ENCODE results near the gene TXNDC8. TPM values are rescaled to one million over a fixed set of nuclear protein-coding genes. Genes with fewer than 3 reads are reported as not detected.

Gene TXNDC8
- total and polyA plus RNA-seq, 2 donors (not counting 1 experiment from before 2014, with no cell fraction given) = not detected

DNA sequence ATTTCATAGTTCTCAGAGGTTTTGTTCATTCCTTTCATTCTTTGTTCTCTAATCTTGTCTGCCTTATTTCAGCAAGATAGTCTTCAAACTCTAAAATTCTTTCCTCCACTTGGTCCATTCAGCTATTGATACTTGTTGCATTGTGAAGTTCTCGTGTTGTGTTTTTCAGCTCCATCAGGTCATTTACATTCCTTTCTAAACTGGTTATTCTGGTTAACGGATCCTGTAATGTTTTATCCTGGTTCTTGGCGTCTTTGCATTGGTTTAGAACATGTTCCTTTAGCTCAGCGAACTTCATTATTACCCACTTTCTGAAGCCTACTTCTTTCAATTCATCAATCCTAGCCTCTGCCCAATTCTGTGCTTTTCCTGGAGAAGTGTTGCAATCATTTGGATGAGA is 45.1 kb upstream of the TXNDC8 start:
- Histone ChIP-seq H2AFZ (ENCODE audit: insufficient read depth, low read depth, low read length, poor library complexity, severe bottlenecking) (no peak overlapping the region), H4K20me1 (ENCODE audit: control insufficient read depth, insufficient read depth, low read length, poor library complexity, severe bottlenecking) (no peaks in the 10 kb centered on the region), H3K27me3 (replicated peaks in 1 of 4; ENCODE audit: control extremely low read depth in 1 of 4, control insufficient read depth in 3 of 4, insufficient read depth in 4 of 4, low read length in 3 of 4) (peaks cover 0 to 2% (median 0%) of the 10 kb centered on the region in 4 experiments), H3K4me2 (replicated peaks; ENCODE audit: low read depth, low read length, poor library complexity, severe bottlenecking) (no peak overlapping the region), H3K9me3 (ENCODE audit: control extremely low read depth in 1 of 3, control insufficient read depth in 2 of 3, insufficient read depth in 1 of 3, low read length in 2 of 3) (no peaks in the 10 kb centered on the region), H3K79me2 (ENCODE audit: control insufficient read depth, insufficient read depth, low read length) (no peaks in the 10 kb centered on the region), H3K4me1 (ENCODE audit: control insufficient read depth in 2 of 2, insufficient read depth in 2 of 2, low read length in 2 of 2) (no peaks in the 10 kb centered on the region), H3K27ac (ENCODE audit: low read length in 2 of 2) (no peak overlapping the region), H3K4me3 (ENCODE audit: control extremely low read depth in 1 of 5, extremely low read depth in 1 of 5, insufficient read depth in 1 of 5, low read depth in 2 of 5, low read length in 4 of 5) (no peak overlapping the region), H3K9ac (ENCODE audit: low read length) (no peak overlapping the region), H3K36me3 (replicated peaks in 1 of 2; ENCODE audit: control extremely low read depth in 1 of 2, control insufficient read depth in 1 of 2, extremely low read depth in 1 of 2, insufficient read depth in 2 of 2, low read length in 1 of 2) (no peaks in the 10 kb centered on the region)
- TF ChIP-seq EZH2 (IDR thresholded peaks at IDR 0.05; ENCODE audit: borderline replicate concordance, insufficient read depth, low read depth, low read length, poor library complexity, severe bottlenecking) (no peak), CTCF (IDR thresholded peaks at IDR 0.05) (no peak)
- Mint-ChIP-seq H3K27ac (no peak overlapping the region), H3K4me1 (no peaks in the 10 kb centered on the region), H3K4me3 (no peak overlapping the region), H3K27me3 (peaks cover 20% of the 10 kb centered on the region), H3K9me3 (ENCODE audit: insufficient read depth) (no peaks in the 10 kb centered on the region)
- intact Hi-C loops (cut with micrococcal nuclease) = no loop called here
- ChIA-PET CTCF (no interaction called here), POLR2A (no interaction called here)
- WGBS (ENCODE audit: insufficient coverage) = 80% methylated on average over 1 of the region's 4 CpGs
- ATAC-seq (ENCODE audit: low read depth) (no peak), DNase-seq (no peak)

DNA sequence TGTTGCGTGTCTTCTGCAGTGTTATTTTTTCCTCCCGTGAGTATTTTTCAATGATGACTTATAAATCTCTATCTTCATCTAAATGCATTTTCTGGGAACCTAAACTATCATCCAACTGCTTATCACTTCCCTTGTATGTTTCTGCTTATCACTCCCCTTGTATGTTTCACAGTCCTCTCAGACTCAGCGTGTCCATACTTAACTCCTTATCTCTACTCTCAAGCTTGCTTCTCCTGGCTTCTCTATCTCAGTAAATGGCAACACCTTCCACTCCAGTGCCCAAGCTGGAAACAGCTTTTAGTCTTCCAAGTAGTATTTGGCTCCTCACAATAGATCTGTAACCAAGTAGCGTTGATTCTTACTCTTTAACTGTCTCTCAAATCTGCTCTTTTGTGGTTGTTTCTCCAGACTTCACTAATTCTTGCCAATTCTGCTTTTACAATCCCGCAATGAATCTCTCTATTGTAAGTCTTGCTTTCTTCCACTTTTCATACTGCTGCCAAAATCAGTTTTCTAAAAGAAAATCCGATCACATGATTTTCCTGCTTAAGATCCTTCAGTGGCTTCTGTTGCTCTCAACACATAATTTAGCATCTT is 33.8 kb upstream of the TXNDC8 start:
- ChIA-PET POLR2A (no interaction called here), CTCF (no interaction called here)
- Histone ChIP-seq H3K36me3 (replicated peaks in 1 of 2; ENCODE audit: control extremely low read depth in 1 of 2, control insufficient read depth in 1 of 2, extremely low read depth in 1 of 2, insufficient read depth in 2 of 2, low read length in 1 of 2) (no peaks in the 10 kb centered on the region), H3K79me2 (ENCODE audit: control insufficient read depth, insufficient read depth, low read length) (no peaks in the 10 kb centered on the region), H3K27ac (ENCODE audit: low read length in 2 of 2) (no peak overlapping the region), H3K9ac (ENCODE audit: low read length) (no peak overlapping the region), H2AFZ (ENCODE audit: insufficient read depth, low read depth, low read length, poor library complexity, severe bottlenecking) (no peak overlapping the region), H3K9me3 (ENCODE audit: control extremely low read depth in 1 of 3, control insufficient read depth in 2 of 3, insufficient read depth in 1 of 3, low read length in 2 of 3) (no peaks in the 10 kb centered on the region), H3K4me1 (ENCODE audit: control insufficient read depth in 2 of 2, insufficient read depth in 2 of 2, low read length in 2 of 2) (no peaks in the 10 kb centered on the region), H4K20me1 (ENCODE audit: control insufficient read depth, insufficient read depth, low read length, poor library complexity, severe bottlenecking) (no peaks in the 10 kb centered on the region), H3K27me3 (replicated peaks in 1 of 4; ENCODE audit: control extremely low read depth in 1 of 4, control insufficient read depth in 3 of 4, insufficient read depth in 4 of 4, low read length in 3 of 4) (no peaks in the 10 kb centered on the region), H3K4me3 (ENCODE audit: control extremely low read depth in 1 of 5, extremely low read depth in 1 of 5, insufficient read depth in 1 of 5, low read depth in 2 of 5, low read length in 4 of 5) (no peak overlapping the region), H3K4me2 (replicated peaks; ENCODE audit: low read depth, low read length, poor library complexity, severe bottlenecking) (no peak overlapping the region)
- H3K27ac Mint-ChIP-seq = no peak overlapping the region
- ATAC-seq (ENCODE audit: low read depth) (no peak), DNase-seq (no peak)
- peaks cover 5% of the 10 kb centered on the region for H3K27me3 Mint-ChIP-seq
- intact Hi-C loops (cut with micrococcal nuclease) = no loop called here
- TF ChIP-seq CTCF (IDR thresholded peaks at IDR 0.05) (no peak), EZH2 (IDR thresholded peaks at IDR 0.05; ENCODE audit: borderline replicate concordance, insufficient read depth, low read depth, low read length, poor library complexity, severe bottlenecking) (no peak)
- WGBS (ENCODE audit: insufficient coverage) = 84% methylated on average over 6 of the region's 6 CpGs
- H3K9me3 Mint-ChIP-seq (ENCODE audit: insufficient read depth) = no peaks in the 10 kb centered on the region
- no peak overlapping the region for H3K4me3 Mint-ChIP-seq
- H3K4me1 Mint-ChIP-seq = no peaks in the 10 kb centered on the region
